Measurements from ENCODE around the gene STAT5B.
A peak's percentile ranks its signal among the peaks of the same experiment; 100 is the strongest.
"Not testable (repeated sequence)": the region's sequence is repeated elsewhere in the genome, so short reads cannot be mapped to it uniquely, and the experiment has no call there.

The STAT5B gene

GRCh38 chr17:42187833-42188232 lies 88.4 kb downstream of the STAT5B start:
- FAIRE-seq (no peak), DNase-seq (ENCODE audit: insufficient read length, low spot score) (no peak)
- TF ChIP-seq POLR2A (IDR thresholded peaks at IDR 0.05; ENCODE audit: low read depth, low read length) = no peak

GRCh38 chr17:42186191-42186590 lies 90.0 kb downstream of the STAT5B start:
- not testable (repeated sequence) for FAIRE-seq; DNase-seq (ENCODE audit: insufficient read length, low spot score)

- no peak for FAIRE-seq
- DNase-seq (ENCODE audit: insufficient read length, low spot score) = no peak
- no peak for TF ChIP-seq POLR2A (IDR thresholded peaks at IDR 0.05; ENCODE audit: low read depth, low read length)
Observed at GRCh38 chr17:42185621-42185930, 90.6 kb downstream of the STAT5B start.

- FAIRE-seq (no peak), DNase-seq (ENCODE audit: insufficient read length, low spot score) (no peak)
Observed at GRCh38 chr17:42184713-42185620, 91.2 kb downstream of the STAT5B start, which contains the start of gene HCRT. Gene HCRT, minus strand, starts transcription at chr17:42185452. Its CDS starts 87 bp downstream, at chr17:42185365.

GRCh38 chr17:42183741-42184711 lies 92.2 kb downstream of the STAT5B start:
- DNase-seq (ENCODE audit: insufficient read length, low spot score) (no peak), FAIRE-seq (no peak)
- no peak for TF ChIP-seq POLR2A (IDR thresholded peaks at IDR 0.05; ENCODE audit: low read depth, low read length)

More at GRCh38 chr17:42184713-42185620, 91.2 kb downstream of the STAT5B start, which contains the start of gene HCRT:
- no peak for TF ChIP-seq POLR2A (IDR thresholded peaks at IDR 0.05; ENCODE audit: low read depth, low read length)

GRCh38 chr17:42182927-42183734 lies 93.1 kb downstream of the STAT5B start:
- TF ChIP-seq POLR2A (IDR thresholded peaks at IDR 0.05; ENCODE audit: low read depth, low read length) = no peak
- no peak for FAIRE-seq
- DNase-seq (ENCODE audit: insufficient read length, low spot score) = peak; percentile 89

GRCh38 chr17:42181851-42182207 lies 94.4 kb downstream of the STAT5B start:
- FAIRE-seq = no peak
- TF ChIP-seq POLR2A (IDR thresholded peaks at IDR 0.05; ENCODE audit: low read depth, low read length) = no peak
- no peak for DNase-seq (ENCODE audit: insufficient read length, low spot score)

- TF ChIP-seq POLR2A (IDR thresholded peaks at IDR 0.05; ENCODE audit: low read depth, low read length) = no peak
- FAIRE-seq = no peak
- DNase-seq (ENCODE audit: insufficient read length, low spot score) = peak; percentile 38
Observed at GRCh38 chr17:42180922-42181850, 95.0 kb downstream of the STAT5B start, which contains the start of gene KCNH4. Gene KCNH4, minus strand, starts transcription at chr17:42181142. Its CDS starts 197 bp downstream, at chr17:42180945.

- FAIRE-seq = no peak
- DNase-seq (ENCODE audit: insufficient read length, low spot score) = no peak
- no peak for TF ChIP-seq POLR2A (IDR thresholded peaks at IDR 0.05; ENCODE audit: low read depth, low read length)
Observed at GRCh38 chr17:42180411-42180921, 95.7 kb downstream of the STAT5B start.

- DNase-seq (ENCODE audit: insufficient read length, low spot score) (no peak), FAIRE-seq (no peak)
Observed at GRCh38 chr17:42179911-42180410, 96.2 kb downstream of the STAT5B start.

GRCh38 chr17:42179335-42179734 lies 96.9 kb downstream of the STAT5B start:
- no peak for FAIRE-seq
- DNase-seq (ENCODE audit: insufficient read length, low spot score) = no peak
- no peak for TF ChIP-seq POLR2A (IDR thresholded peaks at IDR 0.05; ENCODE audit: low read depth, low read length)

More at GRCh38 chr17:42179911-42180410, 96.2 kb downstream of the STAT5B start:
- TF ChIP-seq POLR2A (IDR thresholded peaks at IDR 0.05; ENCODE audit: low read depth, low read length) = no peak

GRCh38 chr17:42178817-42179216 lies 97.4 kb downstream of the STAT5B start:
- DNase-seq (ENCODE audit: insufficient read length, low spot score) = no peak
- FAIRE-seq = no peak
- TF ChIP-seq POLR2A (IDR thresholded peaks at IDR 0.05; ENCODE audit: low read depth, low read length) = no peak

Data from H54 (cell line).